Measurements from ENCODE around the gene CST9. TPM values are rescaled to one million over a fixed set of nuclear protein-coding genes. Genes with fewer than 3 reads are reported as not detected.
A peak's percentile ranks its signal among the peaks of the same experiment; 100 is the strongest.

The CST9 gene
- total and polyA plus RNA-seq, 2 of the 13 experiments (the other 11 are each of a cell fraction or from before 2014, with no cell fraction given), result 0.07 TPM; not detected in 1

GRCh38 chr20:23637282-23638221 lies 31.8 kb upstream of the CST9 start, which contains the start of gene CST3 (continued):
- no peak for TF ChIP-seq AKNA (CRISPR knock-in tag; IDR thresholded peaks at IDR 0.05; ENCODE audit: borderline replicate concordance)
- TF ChIP-seq ZNF724P (CRISPR knock-in tag; IDR thresholded peaks at IDR 0.05; ENCODE audit: borderline replicate concordance), result peak; percentile 92; the same call in 1 of the 2 replicates
- peak; percentile 78 for TF ChIP-seq TAF15 (IDR thresholded peaks at IDR 0.05; ENCODE audit: low read depth, low read length, poor library complexity, severe bottlenecking)
- TF ChIP-seq HMGXB4 (CRISPR knock-in tag; IDR thresholded peaks at IDR 0.05; ENCODE audit: borderline replicate concordance in 1 of 2, low read depth in 1 of 2), result peak; percentile 74 to 94
- TF ChIP-seq, protein P1, sequence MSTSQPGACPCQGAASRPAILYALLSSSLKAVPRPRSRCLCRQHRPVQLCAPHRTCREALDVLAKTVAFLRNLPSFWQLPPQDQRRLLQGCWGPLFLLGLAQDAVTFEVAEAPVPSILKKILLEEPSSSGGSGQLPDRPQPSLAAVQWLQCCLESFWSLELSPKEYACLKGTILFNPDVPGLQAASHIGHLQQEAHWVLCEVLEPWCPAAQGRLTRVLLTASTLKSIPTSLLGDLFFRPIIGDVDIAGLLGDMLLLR (CRISPR knock-in tag; IDR thresholded peaks at IDR 0.05), result peak; percentile 86
- peak; percentile 74; the same call in 1 of the 2 replicates for TF ChIP-seq ZNF598 (CRISPR knock-in tag; IDR thresholded peaks at IDR 0.05; ENCODE audit: borderline replicate concordance)
- TF ChIP-seq TCF7L2 (IDR thresholded peaks at IDR 0.05; ENCODE audit: low read depth, low read length), result no peak
- TF ChIP-seq RXRA (CRISPR knock-in tag; IDR thresholded peaks at IDR 0.05), result peak; percentile 25; the same call in 1 of the 2 replicates
- peak; percentile 79; the same call in 1 of the 2 replicates for TF ChIP-seq ZNF343 (CRISPR knock-in tag; IDR thresholded peaks at IDR 0.05)
- peak; percentile 81; the same call in 1 of the 2 replicates for TF ChIP-seq ZNF792 (CRISPR knock-in tag; IDR thresholded peaks at IDR 0.05)
- TF ChIP-seq CEBPB (IDR thresholded peaks at IDR 0.05; ENCODE audit: borderline replicate concordance, low read depth, low read length), result no peak
- peak; percentile 99 for TF ChIP-seq KDM5B (CRISPR knock-in tag; IDR thresholded peaks at IDR 0.05; ENCODE audit: borderline replicate concordance)
- TF ChIP-seq ISX (CRISPR knock-in tag; conservative IDR thresholded peaks at IDR 0.05), result 0 out of 2 replicates have a peak, but pooled peaks have one; percentile 60
- TF ChIP-seq ESRRA (CRISPR knock-in tag; IDR thresholded peaks at IDR 0.05; ENCODE audit: low read depth), result 0 out of 2 replicates have a peak, but pooled peaks have one; percentile 41
- TF ChIP-seq CBX5 (CRISPR knock-in tag; IDR thresholded peaks at IDR 0.05; ENCODE audit: borderline replicate concordance), result peak; percentile 82; the same call in 1 of the 2 replicates
- 0 out of 2 replicates have a peak, but pooled peaks have one; percentile 57 for TF ChIP-seq CENPBD1 (CRISPR knock-in tag; IDR thresholded peaks at IDR 0.05; ENCODE audit: borderline replicate concordance, low read depth)
- no peak; the same call in none of the 2 replicates for TF ChIP-seq KMT2B (CRISPR knock-in tag; IDR thresholded peaks at IDR 0.05)
- no peak for TF ChIP-seq ZBTB3 (CRISPR knock-in tag; IDR thresholded peaks at IDR 0.05; ENCODE audit: borderline replicate concordance, low read depth)
- TF ChIP-seq FOXC1 (CRISPR knock-in tag; IDR thresholded peaks at IDR 0.05; ENCODE audit: borderline replicate concordance), result peak; percentile 97
- TF ChIP-seq ZNF737 (CRISPR knock-in tag; IDR thresholded peaks at IDR 0.05; ENCODE audit: borderline replicate concordance), result peak; percentile 71; the same call in 1 of the 2 replicates

Measured in HepG2 (cell line).